Measurements from ENCODE around the gene LINC01488.

Gene LINC01488

GRCh38 chr11:69481393-69481844, at the start of gene LINC01488:
TSS of gene LINC01488 (plus strand) at chr11:69481663.
- no peak for DNase-seq

- DNase-seq, result no peak
These were observed 49.3 kb upstream of the LINC01488 start for GRCh38 chr11:69431893-69432738.

- DNase-seq, result no peak
These were observed 47.7 kb upstream of the LINC01488 start for GRCh38 chr11:69433741-69434140.

- no peak for DNase-seq
These were observed 47.0 kb upstream of the LINC01488 start for GRCh38 chr11:69434471-69434931.

GRCh38 chr11:69435161-69435986, 46.1 kb upstream of the LINC01488 start:
- no peak for DNase-seq

GRCh38 chr11:69436041-69436982, 45.2 kb upstream of the LINC01488 start:
- no peak for DNase-seq

GRCh38 chr11:69437001-69437875, 44.2 kb upstream of the LINC01488 start:
- DNase-seq, result no peak

GRCh38 chr11:69437876-69438205, 43.6 kb upstream of the LINC01488 start:
- DNase-seq, result no peak

- DNase-seq, result no peak
These were observed 43.1 kb upstream of the LINC01488 start for GRCh38 chr11:69438286-69438920.

- no peak for DNase-seq
These were observed 42.3 kb upstream of the LINC01488 start for GRCh38 chr11:69439127-69439526.

- DNase-seq, result no peak
These were observed 41.6 kb upstream of the LINC01488 start for GRCh38 chr11:69439651-69440464.

- no peak for DNase-seq
These were observed 40.6 kb upstream of the LINC01488 start for GRCh38 chr11:69440876-69441275.

GRCh38 chr11:69442012-69442806, 39.3 kb upstream of the LINC01488 start:
- DNase-seq, result no peak

GRCh38 chr11:69442807-69443137, 38.7 kb upstream of the LINC01488 start:
- DNase-seq, result no peak

- peak; percentile 88 for DNase-seq
These were observed 38.1 kb upstream of the LINC01488 start for GRCh38 chr11:69443138-69443967.

- no peak for DNase-seq
These were observed 37.5 kb upstream of the LINC01488 start for GRCh38 chr11:69443968-69444364.

- no peak for DNase-seq
These were observed 36.9 kb upstream of the LINC01488 start for GRCh38 chr11:69444381-69445130.

GRCh38 chr11:69445131-69445470, 36.4 kb upstream of the LINC01488 start:
- DNase-seq, result no peak
